Dermis blood vessel endothelial cell (primary cell): Measurements from ENCODE around the gene PPARA. TPM values are rescaled to one million over a fixed set of nuclear protein-coding genes. Genes with fewer than 3 reads are reported as not detected.
A peak's percentile ranks its signal among the peaks of the same experiment; 100 is the strongest.

ENCODE experiments used
- DNase-seq: peaks from one replicate; pipeline ENCODE4 v3.0.0; 2010
- total RNA-seq: library from RNA; depleted of rRNA; stranded (reverse); fragments of >200 nt; gene quantifications from 2 replicates; pipeline ENCODE4 v1.2.3, GENCODE V29; 2014

PPARA gene
- 12.5 and 20.6 TPM in 2 replicates for total RNA-seq

- DNase-seq, result peak; percentile 70
These were observed at the start of gene PPARA for GRCh38 chr22:46150034-46150654. Gene PPARA, plus strand, starts transcription at chr22:46150526. Its CDS starts 47,858 bp downstream, at chr22:46198384.

- DNase-seq, result no peak
These were observed 48.2 kb upstream of the PPARA start for GRCh38 chr22:46102159-46102558.

- no peak for DNase-seq
These were observed 47.6 kb upstream of the PPARA start for GRCh38 chr22:46102752-46103151.

GRCh38 chr22:46103181-46103580 is 47.1 kb upstream of the PPARA start:
- no peak for DNase-seq

GRCh38 chr22:46103664-46104063 is 46.7 kb upstream of the PPARA start:
- DNase-seq, result no peak

GRCh38 chr22:46104170-46104880 is 46.0 kb upstream of the PPARA start:
- no peak for DNase-seq

GRCh38 chr22:46104881-46105493 is 45.3 kb upstream of the PPARA start:
- DNase-seq, result no peak

GRCh38 chr22:46105494-46106278 is 44.6 kb upstream of the PPARA start:
- no peak for DNase-seq

- no peak for DNase-seq
These were observed 43.9 kb upstream of the PPARA start for GRCh38 chr22:46106279-46107022.

- no peak for DNase-seq
These were observed 43.1 kb upstream of the PPARA start for GRCh38 chr22:46107089-46107664.

- no peak for DNase-seq
These were observed 42.4 kb upstream of the PPARA start for GRCh38 chr22:46107753-46108563.

GRCh38 chr22:46108564-46109473 is 41.5 kb upstream of the PPARA start:
- DNase-seq, result peak; percentile 58

GRCh38 chr22:46109474-46110003 is 40.8 kb upstream of the PPARA start:
- DNase-seq, result no peak

- DNase-seq, result no peak
These were observed 40.1 kb upstream of the PPARA start for GRCh38 chr22:46110215-46110614.

GRCh38 chr22:46111645-46112306 is 38.5 kb upstream of the PPARA start:
- DNase-seq, result no peak

GRCh38 chr22:46112405-46112804 is 37.9 kb upstream of the PPARA start:
- DNase-seq, result no peak

GRCh38 chr22:46113110-46113909 is 37.0 kb upstream of the PPARA start:
- DNase-seq, result no peak

- no peak for DNase-seq
These were observed 36.3 kb upstream of the PPARA start for GRCh38 chr22:46113910-46114517.
